A549 treated with RU486 at 1 μM for 4 hours (cell line): ENCODE results near the gene SLC25A5. TPM values are rescaled to one million over a fixed set of nuclear protein-coding genes. Genes with fewer than 3 reads are reported as not detected.

Source experiments
- total RNA-seq: library from RNA; stranded (reverse); fragments of 200-300 nt; extraction: Qiagen RNA extraction; gene quantifications from 5 replicates; pipeline ENCODE4 v1.2.3, GENCODE V29; 2022; ENCODE audit warnings: low read depth

The SLC25A5 gene
- 692 to 803 TPM (median 758 TPM) in 5 replicates for total RNA-seq

GRCh38 chrX:119467842-119468550 lies at the start of gene SLC25A5:
Gene SLC25A5, plus strand, starts transcription at chrX:119468444. Its CDS starts 72 bp downstream, at chrX:119468516.

Other genes starting within 250 kb of the SLC25A5 start
- gene PGRMC1, start 232.2 kb upstream of the SLC25A5 start, total RNA-seq = 105 to 167 TPM (median 164 TPM) in 5 replicates
- 24.6 to 33.4 TPM (median 30.9 TPM) in 5 replicates for gene SLC25A43, start 69.1 kb upstream of the SLC25A5 start, total RNA-seq
- gene STEEP1, start 97.0 kb downstream of the SLC25A5 start, total RNA-seq = 30.1 to 40.3 TPM (median 32.2 TPM) in 5 replicates
- 136 to 142 TPM (median 138 TPM) in 5 replicates for gene UBE2A, start 106.1 kb downstream of the SLC25A5 start, total RNA-seq
- 14.4 to 19.9 TPM (median 18.5 TPM) in 5 replicates for gene NKRF, start 138.0 kb downstream of the SLC25A5 start, total RNA-seq
- gene SEPTIN6, start 224.7 kb downstream of the SLC25A5 start, total RNA-seq = 9.3 to 11.8 TPM (median 10.5 TPM) in 5 replicates